ENCODE data around the gene LACTB.

- no peak for TF ChIP-seq CTCF (tag by site-specific recombination; IDR thresholded peaks at IDR 0.05)
- no peak for TF ChIP-seq ZNF274 (IDR thresholded peaks at IDR 0.05; ENCODE audit: low read length)
- TF ChIP-seq ZNF274 (tag by site-specific recombination; IDR thresholded peaks at IDR 0.05; ENCODE audit: borderline replicate concordance), result no peak
- no peak for TF ChIP-seq ZBTB6 (tag by site-specific recombination; IDR thresholded peaks at IDR 0.05)
- no peak for TF ChIP-seq ZXDB (tag by site-specific recombination; IDR thresholded peaks at IDR 0.05)
- TF ChIP-seq BCL6B (tag by site-specific recombination; IDR thresholded peaks at IDR 0.05), result no peak
- no peak for TF ChIP-seq ZSCAN18 (tag by site-specific recombination; IDR thresholded peaks at IDR 0.05)
- no peak for TF ChIP-seq ZNF580 (tag by site-specific recombination; IDR thresholded peaks at IDR 0.05)
- no peak for TF ChIP-seq SP7 (tag by site-specific recombination; IDR thresholded peaks at IDR 0.05)
These were observed 34.5 kb downstream of the LACTB start for GRCh38 chr15:63156086-63156710.
